GM21717 (cell line): ENCODE data around the gene PLA2G4E.

Experiments
- ATAC-seq: cut with Tn5 transposase; IDR thresholded peaks from one replicate; pipeline ENCODE4 v1.9.1; 2021; ENCODE audit warnings: mild to moderate bottlenecking, moderate library complexity; ENCODE audit not compliant: unreplicated experiment

Gene PLA2G4E

GRCh38 chr15:42024303-42024702, 3.5 kb upstream of the PLA2G4E start:
- no peak for ATAC-seq

DNA sequence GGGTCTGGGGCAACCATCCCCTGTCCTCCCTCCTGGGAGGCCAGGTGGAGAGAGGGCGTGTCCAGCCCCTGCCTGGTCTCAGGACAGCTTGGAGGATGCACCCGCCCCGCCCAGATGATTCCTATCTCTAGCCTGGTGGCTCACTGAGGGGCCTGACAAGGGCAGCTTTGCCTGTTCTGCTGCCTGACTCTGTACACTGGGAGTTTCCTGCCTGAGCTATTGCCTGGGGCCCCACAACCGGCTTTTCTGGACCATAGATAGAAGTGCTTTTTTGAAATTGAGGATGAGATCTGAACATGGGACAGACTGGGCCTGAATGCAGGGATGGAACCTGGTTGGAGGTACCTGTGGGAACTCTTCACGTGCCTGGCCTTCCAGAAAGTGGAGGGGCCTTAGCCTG, 751 bp upstream of the PLA2G4E start:
- no peak for ATAC-seq

- ATAC-seq = no peak
Measured at GRCh38 chr15:42018306-42019224, 2.3 kb downstream of the PLA2G4E start.

GRCh38 chr15:42016971-42017370, 3.9 kb downstream of the PLA2G4E start:
- no peak for ATAC-seq

DNA sequence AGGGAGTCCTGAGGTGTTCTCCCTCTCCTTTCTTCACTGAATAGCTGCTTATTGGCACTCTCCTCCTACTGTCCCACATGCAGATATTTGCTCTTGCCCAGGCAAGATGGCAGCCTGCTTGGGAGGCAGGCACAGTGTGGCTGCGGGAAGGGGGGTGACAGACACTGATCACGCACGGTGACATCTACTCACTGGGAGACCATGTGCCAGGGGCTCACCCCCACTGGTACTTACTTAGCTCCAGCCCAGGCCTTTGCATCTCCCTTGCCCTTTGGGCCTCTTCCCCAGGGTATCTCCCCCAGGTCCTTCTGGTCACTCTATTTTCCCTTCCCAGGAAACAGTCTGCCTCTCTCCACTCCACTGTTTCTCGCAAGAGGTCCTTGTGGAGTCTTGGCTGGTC, 6.4 kb downstream of the PLA2G4E start:
- no peak for ATAC-seq

- ATAC-seq = no peak
Measured at GRCh38 chr15:42012928-42013482, 7.8 kb downstream of the PLA2G4E start.

GRCh38 chr15:42012241-42012640, 8.6 kb downstream of the PLA2G4E start:
- ATAC-seq = no peak

GRCh38 chr15:42011074-42011473, 9.8 kb downstream of the PLA2G4E start:
- ATAC-seq = no peak

DNA sequence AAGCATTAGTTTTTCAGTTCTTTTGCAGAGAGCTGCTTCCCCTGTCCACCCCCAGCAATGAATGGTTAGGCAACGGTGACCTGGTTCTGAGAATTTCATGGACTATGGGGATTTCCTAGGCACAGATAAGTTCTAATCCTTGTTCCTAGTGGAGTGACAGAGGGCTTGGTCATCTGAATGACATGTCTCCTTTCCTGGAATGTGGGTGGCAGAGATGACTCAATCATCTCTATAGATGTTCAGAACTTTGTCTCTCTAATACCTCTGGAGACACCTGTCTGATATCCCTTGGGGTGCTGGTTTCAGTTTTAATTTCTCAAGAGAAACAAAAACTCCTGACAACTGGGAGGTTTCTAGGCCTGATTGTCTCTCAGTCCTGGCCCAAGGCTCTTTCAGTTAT, 10.4 kb downstream of the PLA2G4E start:
- no peak for ATAC-seq

GRCh38 chr15:42009474-42009873, 11.4 kb downstream of the PLA2G4E start:
- ATAC-seq = no peak

- ATAC-seq = no peak
Measured at GRCh38 chr15:42009022-42009421, 11.8 kb downstream of the PLA2G4E start.

DNA sequence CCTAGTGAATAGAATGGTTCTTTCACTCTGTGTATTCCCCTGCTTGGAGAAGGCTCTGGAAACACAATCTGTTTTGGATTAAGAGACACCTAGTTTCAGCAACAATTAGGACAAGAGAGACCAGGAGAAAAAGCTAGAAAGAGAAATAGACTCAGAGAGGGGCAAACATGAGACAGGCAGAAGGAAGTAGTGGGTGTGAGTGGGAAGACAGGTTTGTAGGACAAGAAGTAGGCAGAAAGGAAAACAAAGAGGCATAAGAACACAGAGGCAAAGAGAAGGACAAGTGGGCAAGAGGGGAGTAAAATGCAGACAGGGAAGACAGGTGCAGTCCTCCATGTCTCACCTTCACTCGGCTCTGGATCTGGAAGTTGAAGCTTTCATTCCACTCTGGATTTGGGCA, 13.5 kb downstream of the PLA2G4E start:
- no peak for ATAC-seq

GRCh38 chr15:42002333-42002732, 18.5 kb downstream of the PLA2G4E start:
- no peak for ATAC-seq

GRCh38 chr15:42001236-42001635, 19.6 kb downstream of the PLA2G4E start:
- no peak for ATAC-seq

GRCh38 chr15:41999290-42000285, 21.3 kb downstream of the PLA2G4E start:
- ATAC-seq = no peak

DNA sequence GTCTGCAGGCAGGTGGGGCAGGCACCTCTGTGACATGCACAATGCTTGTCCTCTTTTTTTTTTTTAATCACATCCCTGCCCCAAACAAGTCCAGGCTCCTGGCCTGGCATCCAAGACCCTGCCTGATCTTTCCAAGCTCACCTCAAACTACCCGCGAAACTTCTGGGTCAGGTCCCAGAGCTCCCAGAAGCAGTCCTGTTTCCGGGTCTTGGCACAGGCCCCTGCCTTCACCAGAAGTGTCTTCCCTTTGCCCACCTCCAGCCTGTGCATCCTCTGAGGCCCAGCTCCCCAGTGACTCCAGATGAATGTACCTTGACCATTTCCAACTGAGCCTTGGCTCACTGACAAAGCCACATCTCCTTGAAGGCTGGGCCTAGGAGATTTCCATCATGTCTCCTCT, 23.0 kb downstream of the PLA2G4E start:
- no peak for ATAC-seq

DNA sequence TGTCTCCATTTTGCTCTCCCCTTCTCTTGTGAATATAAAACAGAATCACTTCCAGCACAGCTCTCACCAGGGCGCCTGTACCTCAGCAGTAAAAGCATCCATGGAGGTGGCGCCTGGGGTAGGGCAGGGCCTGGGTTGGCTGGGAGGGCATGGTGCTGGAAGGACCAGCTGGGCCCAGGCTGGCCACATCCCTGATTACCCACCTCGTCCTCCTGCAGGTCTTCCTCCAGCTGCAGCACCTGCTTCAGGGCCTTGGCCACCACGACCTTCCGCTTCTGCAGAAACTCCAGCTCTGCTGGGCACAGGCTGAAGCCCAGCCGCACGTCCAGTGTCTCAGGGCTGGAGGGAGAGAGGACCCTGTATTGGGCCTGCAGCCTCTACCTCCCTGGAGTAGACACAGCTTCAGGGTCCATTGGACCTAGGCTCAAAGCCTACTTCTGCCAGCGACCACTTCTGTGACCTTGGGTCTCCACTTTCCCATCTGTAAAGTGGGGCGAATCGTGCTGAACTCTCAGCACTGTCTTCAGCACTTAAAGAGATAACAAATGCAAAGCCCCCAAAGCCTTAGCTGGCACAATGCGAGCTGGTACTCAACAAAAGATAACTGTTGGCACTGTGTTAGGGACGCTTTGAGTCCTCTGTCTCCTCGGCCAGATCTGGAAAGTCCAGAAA, 23.8 kb downstream of the PLA2G4E start:
- no peak for ATAC-seq

DNA sequence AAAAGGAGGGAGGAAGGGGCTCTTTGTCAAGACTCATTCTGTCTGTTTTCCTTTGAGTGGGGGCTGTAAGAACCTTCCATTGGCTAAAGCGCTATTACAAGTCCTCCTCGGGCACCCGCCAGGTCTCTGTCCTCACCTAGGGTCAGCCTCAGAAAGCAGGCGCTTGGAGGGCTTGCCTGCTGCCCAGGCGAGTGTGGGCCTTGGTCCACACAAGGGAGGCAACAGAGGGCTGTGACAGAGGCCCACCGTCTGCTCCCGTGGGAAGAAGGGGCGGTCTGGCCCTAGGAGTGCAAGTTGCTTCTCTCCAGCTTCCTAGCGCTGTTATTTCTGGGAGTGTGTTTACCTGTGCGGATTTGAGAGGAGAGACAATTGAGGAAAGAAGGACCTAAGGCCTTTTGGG, 24.5 kb downstream of the PLA2G4E start:
- ATAC-seq = no peak

DNA sequence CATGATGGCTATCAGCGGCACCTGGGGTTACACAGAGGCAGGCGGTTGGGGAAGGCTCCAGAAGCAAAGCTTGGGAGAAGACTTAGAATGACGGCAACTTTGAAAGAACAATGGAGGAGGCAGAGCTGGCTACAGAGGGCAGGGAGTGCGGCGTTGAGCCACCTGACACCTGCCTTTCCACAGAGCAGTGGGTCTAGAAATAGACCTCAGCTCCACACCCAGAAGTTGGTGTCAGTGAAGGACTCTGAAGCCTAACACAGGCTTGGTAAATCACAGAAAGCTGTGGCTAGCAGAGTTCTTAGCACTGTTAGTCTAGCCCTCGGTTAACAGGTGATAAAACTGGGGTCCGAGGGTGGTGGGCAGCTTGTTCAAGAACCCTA, 25.4 kb downstream of the PLA2G4E start:
- no peak for ATAC-seq

DNA sequence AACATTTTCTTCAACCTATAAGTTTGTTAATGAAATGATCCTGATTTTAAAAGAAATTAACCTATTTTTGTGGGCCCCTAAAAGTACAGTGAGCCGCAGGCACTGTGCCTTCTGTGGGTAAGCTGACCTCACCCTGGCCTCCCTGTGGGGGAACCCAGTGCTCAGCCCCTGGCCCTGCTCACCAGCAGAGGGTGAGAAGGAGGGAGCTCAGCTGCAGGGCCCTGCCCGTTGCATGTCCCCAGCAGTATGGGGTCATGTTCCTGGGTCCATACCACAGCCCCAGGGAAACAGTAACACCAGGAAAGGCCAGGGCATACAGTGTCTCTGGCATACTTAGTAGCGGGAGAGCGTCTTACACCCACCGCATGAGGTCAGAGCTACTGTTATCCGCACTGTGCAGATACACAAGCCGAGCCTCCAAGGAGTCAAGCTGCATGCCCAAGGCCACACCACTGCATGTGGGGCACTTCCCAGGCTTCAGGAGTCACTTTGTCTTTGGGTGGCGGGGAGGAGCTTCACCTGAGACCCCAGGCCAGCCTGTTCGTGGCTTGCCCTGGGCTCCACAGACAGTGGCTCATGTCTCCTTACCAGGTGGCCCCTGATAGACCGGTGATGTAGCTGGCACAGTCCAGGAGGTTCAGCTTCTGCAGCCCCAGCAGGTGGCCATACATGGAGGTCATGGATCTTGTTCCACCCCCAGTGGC, 25.9 kb downstream of the PLA2G4E start:
- no peak for ATAC-seq
